Measurements from ENCODE around the gene TACC2. TPM values are rescaled to one million over a fixed set of nuclear protein-coding genes. Genes with fewer than 3 reads are reported as not detected.

TACC2 gene
- total and polyA plus RNA-seq, 2 donors (not counting 3 experiments of a cell fraction or from before 2014, with no cell fraction given), result 14.4 to 46.2 TPM

- Histone ChIP-seq H4K20me1 (replicated peaks; ENCODE audit: control insufficient read depth, extremely low read depth, insufficient read depth, low read length) (no peaks in the 10 kb centered on the region), H3K4me2 (ENCODE audit: insufficient read depth, low read length) (no peak overlapping the region), H3K4me3 (replicated peaks in 1 of 3; ENCODE audit: insufficient read depth in 1 of 3, low read depth in 1 of 3, low read length in 3 of 3) (no peak overlapping the region), H3K9me1 (replicated peaks; ENCODE audit: control insufficient read depth, extremely low read depth, insufficient read depth, low read length) (no peaks in the 10 kb centered on the region), H3K4me1 (ENCODE audit: control insufficient read depth, extremely low read depth, insufficient read depth, low read length) (no peaks in the 10 kb centered on the region), H3K9me3 (replicated peaks; ENCODE audit: control insufficient read depth, insufficient read depth, low read length) (no peaks in the 10 kb centered on the region), H3K27ac (ENCODE audit: insufficient read depth, low read depth, low read length) (no peak overlapping the region), H2AFZ (ENCODE audit: low read depth, low read length) (no peak overlapping the region), H3K79me2 (ENCODE audit: control insufficient read depth, insufficient read depth, low read length) (no peaks in the 10 kb centered on the region), H3K27me3 (ENCODE audit: control insufficient read depth in 2 of 2, insufficient read depth in 2 of 2, low read length in 2 of 2) (no peaks in the 10 kb centered on the region), H3K36me3 (ENCODE audit: control insufficient read depth in 2 of 2, extremely low read depth in 1 of 2, insufficient read depth in 2 of 2, low read length in 2 of 2) (peaks cover 0 to 4% of the 10 kb centered on the region in 2 experiments), H3K9ac (replicated peaks; ENCODE audit: extremely low read depth, insufficient read depth, low read length) (no peak overlapping the region)
- dilution Hi-C loops (cut with MboI; ENCODE audit: extremely low pct_ligation_motif_present, low sequenced_read_pairs) (no loop called here), intact Hi-C loops (cut with micrococcal nuclease) (no loop called here)
- FAIRE-seq, result peak; percentile 43
- peak; percentile 11 for DNase-seq (ENCODE audit: low read depth, low spot score)
- BruUV-seq (replicated peaks), result no TSS peak
- no peak for TF ChIP-seq EZH2 (IDR thresholded peaks at IDR 0.05; ENCODE audit: borderline replicate concordance, low read depth, low read length, severe bottlenecking)
- no peak for TF ChIP-seq CTCF (IDR thresholded peaks at IDR 0.05; ENCODE audit: extremely low read depth in 1 of 2, insufficient read depth in 1 of 2, low read depth in 1 of 2, low read length in 2 of 2)
- TF ChIP-seq POLR2A (IDR thresholded peaks at IDR 0.05; ENCODE audit: low read depth, low read length), result no peak
- TF ChIP-seq GATA2 (IDR thresholded peaks at IDR 0.05; ENCODE audit: insufficient read depth, insufficient read length, low read depth, low read length), result no peak
- no peak for TF ChIP-seq FOS (IDR thresholded peaks at IDR 0.05; ENCODE audit: borderline replicate concordance, insufficient read depth, low read length)
- TF ChIP-seq MYC (IDR thresholded peaks at IDR 0.05; ENCODE audit: low read depth, low read length), result no peak
- TF ChIP-seq MAX (IDR thresholded peaks at IDR 0.05; ENCODE audit: insufficient read depth, insufficient read length), result no peak
- TF ChIP-seq JUN (IDR thresholded peaks at IDR 0.05; ENCODE audit: borderline replicate concordance, insufficient read depth, insufficient read length, low read depth), result no peak
- ChIA-PET POLR2A (no interaction called here), CTCF (no interaction called here)
Measured at GRCh38 chr10:122234416-122234815, 245.5 kb downstream of the TACC2 start.
